ENCODE data around the gene NAP1L1. TPM values are rescaled to one million over a fixed set of nuclear protein-coding genes. Genes with fewer than 3 reads are reported as not detected.

NAP1L1 gene
- total RNA-seq, 2 experiments from 2014 or later = 646 to 654 TPM

- Histone ChIP-seq H3K36me3 (ENCODE audit: insufficient read depth, low read length) (no peaks in the 10 kb centered on the region), H3K27ac (ENCODE audit: low read depth in 1 of 2, low read length in 2 of 2) (no peak overlapping the region), H3K9me3 (ENCODE audit: control insufficient read depth in 1 of 2, insufficient read depth in 1 of 2, low read length in 2 of 2) (no peaks in the 10 kb centered on the region), H3K4me1 (ENCODE audit: insufficient read depth, low read length) (no peaks in the 10 kb centered on the region), H3K4me3 (ENCODE audit: low read length) (no peak overlapping the region), H3K27me3 (ENCODE audit: control insufficient read depth in 1 of 2, insufficient read depth in 2 of 2, low read length in 2 of 2) (no peaks in the 10 kb centered on the region)
- Mint-ChIP-seq H3K4me3 (no peak overlapping the region), H3K36me3 (ENCODE audit: low read depth) (no peaks in the 10 kb centered on the region), H3K9me3 (no peaks in the 10 kb centered on the region), H3K27me3 (no peaks in the 10 kb centered on the region), H3K4me1 (ENCODE audit: low read depth) (no peaks in the 10 kb centered on the region), H3K27ac (no peak overlapping the region)
- intact Hi-C loops (cut with DNase I, micrococcal nuclease) = loop anchor here in 1 of 2 experiments (1.0 kb wide), 1 partner anchor 40 kb away; no protein-coding TSS in a partner anchor
- CTCF ChIA-PET = interaction anchor here (1.3 kb wide), 1 partner anchor 34 kb away, joined by 3 read pairs; no protein-coding TSS in a partner anchor
- no peak for DNase-seq
- no peak for ATAC-seq (ENCODE audit: poor library complexity)
- TF ChIP-seq CTCF (IDR thresholded peaks at IDR 0.05) = no peak
- POLR2A ChIA-PET = no interaction called here
Observed at GRCh38 chr12:75996861-75997447, 87.5 kb downstream of the NAP1L1 start.

- no peaks in the 10 kb centered on the region for H3K27me3 ChIP-seq (ENCODE audit: control insufficient read depth in 1 of 2, insufficient read depth in 2 of 2, low read length in 2 of 2)
- H3K4me1 Mint-ChIP-seq (ENCODE audit: low read depth) = no peaks in the 10 kb centered on the region
- no peaks in the 10 kb centered on the region for H3K27me3 Mint-ChIP-seq
- H3K27ac Mint-ChIP-seq = no peak overlapping the region
- no peak overlapping the region for H3K4me3 ChIP-seq (ENCODE audit: low read length)
- no peaks in the 10 kb centered on the region for H3K9me3 ChIP-seq (ENCODE audit: control insufficient read depth in 1 of 2, insufficient read depth in 1 of 2, low read length in 2 of 2)
- no peaks in the 10 kb centered on the region for H3K36me3 Mint-ChIP-seq (ENCODE audit: low read depth)
- H3K36me3 ChIP-seq (ENCODE audit: insufficient read depth, low read length) = no peaks in the 10 kb centered on the region
- POLR2A ChIA-PET = no interaction called here
- CTCF ChIA-PET = interaction anchor here (0.6 to 0.8 kb wide), 2 partner anchors 11 to 334 kb away, joined by 3 read pairs; no protein-coding TSS in a partner anchor
- DNase-seq = no peak
- H3K27ac ChIP-seq (ENCODE audit: low read depth in 1 of 2, low read length in 2 of 2) = no peak overlapping the region
- H3K4me3 Mint-ChIP-seq = no peak overlapping the region
- intact Hi-C loops (cut with DNase I, micrococcal nuclease) = no loop called here
- no peak for TF ChIP-seq CTCF (IDR thresholded peaks at IDR 0.05)
- no peaks in the 10 kb centered on the region for H3K4me1 ChIP-seq (ENCODE audit: insufficient read depth, low read length)
- ATAC-seq (ENCODE audit: poor library complexity) = no peak
- no peaks in the 10 kb centered on the region for H3K9me3 Mint-ChIP-seq
Observed at GRCh38 chr12:75995691-75996090, 88.8 kb downstream of the NAP1L1 start.

GRCh38 chr12:75994069-75994740 is 90.3 kb downstream of the NAP1L1 start:
- H3K9me3 Mint-ChIP-seq = no peaks in the 10 kb centered on the region
- TF ChIP-seq CTCF (IDR thresholded peaks at IDR 0.05) = no peak
- DNase-seq (no peak), ATAC-seq (ENCODE audit: poor library complexity) (no peak)
- H3K27me3 Mint-ChIP-seq = no peaks in the 10 kb centered on the region
- no peaks in the 10 kb centered on the region for H3K36me3 ChIP-seq (ENCODE audit: insufficient read depth, low read length)
- no peaks in the 10 kb centered on the region for H3K4me1 ChIP-seq (ENCODE audit: insufficient read depth, low read length)
- H3K27ac Mint-ChIP-seq = no peak overlapping the region
- POLR2A ChIA-PET = no interaction called here
- no peaks in the 10 kb centered on the region for H3K36me3 Mint-ChIP-seq (ENCODE audit: low read depth)
- H3K4me3 ChIP-seq (ENCODE audit: low read length) = no peak overlapping the region
- intact Hi-C loops (cut with DNase I, micrococcal nuclease) = no loop called here
- no peaks in the 10 kb centered on the region for H3K9me3 ChIP-seq (ENCODE audit: control insufficient read depth in 1 of 2, insufficient read depth in 1 of 2, low read length in 2 of 2)
- no peak overlapping the region for H3K4me3 Mint-ChIP-seq
- no peaks in the 10 kb centered on the region for H3K4me1 Mint-ChIP-seq (ENCODE audit: low read depth)
- H3K27ac ChIP-seq (ENCODE audit: low read depth in 1 of 2, low read length in 2 of 2) = no peak overlapping the region
- CTCF ChIA-PET = interaction anchor here (1.4 kb wide), 1 partner anchor 12 kb away, joined by 3 read pairs; no protein-coding TSS in a partner anchor
- no peaks in the 10 kb centered on the region for H3K27me3 ChIP-seq (ENCODE audit: control insufficient read depth in 1 of 2, insufficient read depth in 2 of 2, low read length in 2 of 2)

Measured in CD4-positive, alpha-beta T cell (primary cell).